ENCODE results near the gene SNAPIN. TPM values are rescaled to one million over a fixed set of nuclear protein-coding genes. Genes with fewer than 3 reads are reported as not detected.

SNAPIN gene
- total and polyA plus RNA-seq, 9 of the 15 experiments (the other 6 are each of a cell fraction or from before 2014, with no cell fraction given), result 11.2 to 43.9 (median 32.3) TPM

DNA sequence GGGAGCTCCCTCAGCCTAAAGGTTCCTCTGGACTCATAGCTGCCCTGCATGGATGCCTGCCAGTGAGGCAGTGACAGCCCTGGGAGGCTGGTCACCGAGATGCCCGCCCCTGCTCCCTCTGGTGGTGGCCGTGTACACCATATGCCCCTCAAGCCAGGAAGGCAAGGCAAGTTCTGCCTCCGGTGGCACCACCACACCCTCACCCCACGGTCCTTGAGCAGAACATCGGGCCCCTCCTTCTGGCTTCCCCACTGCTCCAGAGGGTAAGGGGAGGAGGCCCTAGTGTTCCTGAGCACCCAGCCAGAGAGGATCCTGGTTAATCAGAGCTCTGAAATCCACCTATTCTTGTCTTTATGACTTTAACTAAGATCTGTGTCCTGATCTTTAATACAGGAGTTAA lies 40.8 kb upstream of the SNAPIN start (continued):
- TF ChIP-seq CBX8 (IDR thresholded peaks at IDR 0.05; ENCODE audit: borderline replicate concordance, extremely low read depth, low read depth, low read length, poor library complexity, severe bottlenecking), result no peak
- TF ChIP-seq ERF (CRISPR knock-in tag; IDR thresholded peaks at IDR 0.05), result no peak
- no peak for TF ChIP-seq ZBTB2 (IDR thresholded peaks at IDR 0.05)
- TF ChIP-seq PTTG1 (tag; IDR thresholded peaks at IDR 0.05; ENCODE audit: low read depth), result no peak
- TF ChIP-seq CC2D1A (IDR thresholded peaks at IDR 0.05), result no peak
- TF ChIP-seq SMC3 (conservative IDR thresholded peaks at IDR 0.05; ENCODE audit: insufficient read depth, low read depth, low read length), result peak; percentile 58
- TF ChIP-seq, protein P1, sequence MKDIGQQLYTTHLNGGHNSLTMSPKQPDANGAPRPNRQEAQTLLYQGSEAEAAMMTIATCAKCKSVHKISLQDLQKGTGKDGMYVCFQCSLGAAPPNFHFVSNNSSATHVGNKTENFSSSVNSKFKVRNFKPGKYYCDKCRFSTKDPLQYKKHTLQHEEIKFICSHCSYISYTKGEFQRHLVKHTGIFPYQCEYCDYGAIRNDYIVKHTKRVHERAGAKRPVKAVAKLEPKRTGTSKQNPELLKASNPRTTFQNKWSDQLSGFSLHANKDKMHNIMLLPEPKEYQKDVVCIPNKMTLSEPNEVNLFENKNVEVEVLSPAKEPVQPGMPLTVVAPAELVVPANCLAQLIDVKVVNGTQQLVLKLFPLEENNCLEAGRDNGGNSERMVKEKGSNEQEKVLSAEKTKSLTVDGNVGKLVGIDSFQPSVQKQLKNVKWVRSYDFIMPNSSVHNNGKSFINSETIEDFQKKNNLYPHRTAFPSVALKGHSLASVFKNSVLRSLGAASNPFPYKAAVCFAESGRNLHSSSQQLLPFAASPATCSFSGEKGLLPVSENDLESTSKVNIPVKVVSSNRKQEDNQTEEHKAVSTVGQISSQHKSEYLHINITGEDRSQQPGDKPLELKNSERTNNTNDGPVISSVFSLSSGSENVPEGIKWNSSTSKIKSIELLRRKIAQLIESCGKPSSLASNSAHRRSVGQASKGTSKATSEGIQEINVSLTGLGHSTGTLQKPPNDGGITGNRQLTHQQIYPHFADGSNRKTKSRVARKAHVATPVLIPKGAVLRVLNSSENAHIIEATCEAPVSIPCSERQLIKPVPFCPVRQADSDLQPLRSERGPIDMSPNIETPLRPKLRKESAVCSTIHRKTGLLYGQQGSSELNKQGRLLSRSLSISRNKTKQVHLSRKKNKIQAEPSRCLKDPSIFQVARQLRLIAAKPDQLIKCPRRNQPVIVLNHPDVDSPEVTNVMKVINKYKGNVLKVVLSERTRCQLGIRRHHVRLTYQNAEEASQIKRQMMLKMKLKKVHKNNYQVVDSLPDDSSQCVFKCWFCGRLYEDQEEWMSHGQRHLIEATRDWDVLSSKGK (CRISPR knock-in tag; IDR thresholded peaks at IDR 0.05), result no peak
- TF ChIP-seq, protein P2, sequence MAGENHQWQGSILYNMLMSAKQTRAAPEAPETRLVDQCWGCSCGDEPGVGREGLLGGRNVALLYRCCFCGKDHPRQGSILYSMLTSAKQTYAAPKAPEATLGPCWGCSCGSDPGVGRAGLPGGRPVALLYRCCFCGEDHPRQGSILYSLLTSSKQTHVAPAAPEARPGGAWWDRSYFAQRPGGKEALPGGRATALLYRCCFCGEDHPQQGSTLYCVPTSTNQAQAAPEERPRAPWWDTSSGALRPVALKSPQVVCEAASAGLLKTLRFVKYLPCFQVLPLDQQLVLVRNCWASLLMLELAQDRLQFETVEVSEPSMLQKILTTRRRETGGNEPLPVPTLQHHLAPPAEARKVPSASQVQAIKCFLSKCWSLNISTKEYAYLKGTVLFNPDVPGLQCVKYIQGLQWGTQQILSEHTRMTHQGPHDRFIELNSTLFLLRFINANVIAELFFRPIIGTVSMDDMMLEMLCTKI (IDR thresholded peaks at IDR 0.05; ENCODE audit: partially characterized antibody), result no peak
- no peak for TF ChIP-seq ZBED1 (IDR thresholded peaks at IDR 0.05)
- no peak for TF ChIP-seq HCFC1 (IDR thresholded peaks at IDR 0.05; ENCODE audit: low read depth, low read length)
- peak; percentile 51; the same call in 1 of the 2 replicates for TF ChIP-seq CTBP1 (IDR thresholded peaks at IDR 0.05; ENCODE audit: borderline replicate concordance)
- no peak for TF ChIP-seq BACH1 (tag; IDR thresholded peaks at IDR 0.05)
- no peak for TF ChIP-seq ZFP1 (CRISPR knock-in tag; IDR thresholded peaks at IDR 0.05)
- TF ChIP-seq CXXC5 (CRISPR knock-in tag; IDR thresholded peaks at IDR 0.05), result no peak
- no peak for TF ChIP-seq WHSC1 (IDR thresholded peaks at IDR 0.05; ENCODE audit: low read length)
- TF ChIP-seq, protein P3, sequence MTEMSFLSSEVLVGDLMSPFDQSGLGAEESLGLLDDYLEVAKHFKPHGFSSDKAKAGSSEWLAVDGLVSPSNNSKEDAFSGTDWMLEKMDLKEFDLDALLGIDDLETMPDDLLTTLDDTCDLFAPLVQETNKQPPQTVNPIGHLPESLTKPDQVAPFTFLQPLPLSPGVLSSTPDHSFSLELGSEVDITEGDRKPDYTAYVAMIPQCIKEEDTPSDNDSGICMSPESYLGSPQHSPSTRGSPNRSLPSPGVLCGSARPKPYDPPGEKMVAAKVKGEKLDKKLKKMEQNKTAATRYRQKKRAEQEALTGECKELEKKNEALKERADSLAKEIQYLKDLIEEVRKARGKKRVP (CRISPR knock-in tag; IDR thresholded peaks at IDR 0.05), result no peak
- no peak for TF ChIP-seq RBFOX2 (IDR thresholded peaks at IDR 0.05; ENCODE audit: low read depth, low read length)
- no peak for TF ChIP-seq JUN (IDR thresholded peaks at IDR 0.05; ENCODE audit: borderline replicate concordance, low read depth, low read length)
- TF ChIP-seq JUN (CRISPR knock-in tag; IDR thresholded peaks at IDR 0.05; ENCODE audit: borderline replicate concordance), result no peak
- TF ChIP-seq TCF7 (IDR thresholded peaks at IDR 0.05; ENCODE audit: borderline replicate concordance), result no peak
- no peak for TF ChIP-seq ZNF232 (CRISPR knock-in tag; IDR thresholded peaks at IDR 0.05)
- TF ChIP-seq NBN (IDR thresholded peaks at IDR 0.05; ENCODE audit: low read depth), result no peak
- no peak for TF ChIP-seq MYBL2 (IDR thresholded peaks at IDR 0.05; ENCODE audit: low read depth)
- no peak for TF ChIP-seq MYBL2 (CRISPR knock-in tag; IDR thresholded peaks at IDR 0.05; ENCODE audit: borderline replicate concordance)

Data from K562 (cell line).